Activated CD8-positive, alpha-beta memory T cell treated with anti-CD3 and anti-CD28 coated beads, Interleukin-2, amount 50 U/mL, for 1 hour (primary cell): ENCODE results near the gene DNAJC27.

Experiments
- DNase-seq: peaks from one replicate; pipeline ENCODE4 v3.0.0-alpha.2; 2020; ENCODE audit errors: extremely low read depth

The DNAJC27 gene

GRCh38 chr2:24907116-24907515 is 64.6 kb downstream of the DNAJC27 start:
- DNase-seq = no peak

- DNase-seq = no peak
Observed at GRCh38 chr2:24906466-24906865, 65.3 kb downstream of the DNAJC27 start.

GRCh38 chr2:24903161-24904103 is 68.3 kb downstream of the DNAJC27 start:
- DNase-seq = no peak

GRCh38 chr2:24899361-24899910 is 72.3 kb downstream of the DNAJC27 start:
- DNase-seq = no peak

DNA sequence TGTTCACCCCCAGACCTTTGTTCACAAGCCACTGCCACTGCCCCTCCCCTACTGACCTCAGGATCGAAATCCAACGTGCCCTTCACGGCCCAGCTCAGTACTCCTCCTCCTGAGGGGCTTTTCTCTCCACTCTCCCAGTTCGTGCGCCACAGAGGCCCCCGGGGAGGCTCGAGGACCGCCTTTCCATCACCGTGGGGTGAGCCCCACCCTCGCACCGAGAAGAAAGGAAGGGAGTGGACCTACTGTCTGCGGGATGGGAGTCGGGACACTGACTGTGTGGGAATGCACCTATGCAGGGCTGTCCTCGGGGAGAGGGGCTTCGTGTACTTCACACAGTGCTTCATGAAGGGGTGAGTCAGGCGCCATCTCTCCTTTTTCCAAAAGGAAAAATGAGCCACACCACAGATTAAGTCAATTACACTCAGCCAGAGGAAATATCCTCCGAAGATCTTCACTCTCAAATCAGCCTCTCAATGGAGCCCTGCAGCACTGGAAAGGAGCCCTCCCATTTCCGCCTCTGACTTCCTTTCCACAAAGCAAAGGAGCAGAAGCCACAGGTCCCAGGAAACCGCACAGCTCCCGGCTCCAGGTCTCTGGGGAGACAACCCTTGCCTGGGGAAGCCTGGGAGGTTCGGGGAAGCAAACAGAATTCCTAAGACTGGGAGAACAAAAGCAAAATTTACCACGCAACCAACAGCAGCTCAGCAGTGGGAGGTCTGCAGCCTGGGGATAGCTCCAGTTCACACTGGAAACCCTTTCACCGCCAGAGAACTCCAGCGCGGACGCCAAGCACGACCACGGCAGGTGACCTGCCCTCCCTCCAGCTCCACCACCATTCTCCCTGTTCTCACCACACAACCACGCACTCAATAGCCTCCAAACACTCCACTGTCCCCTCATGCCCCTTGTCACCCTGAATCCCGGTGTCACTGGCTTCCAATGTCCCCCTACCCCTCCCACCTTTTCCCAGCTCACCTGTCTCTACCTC is 73.3 kb downstream of the DNAJC27 start:
- no peak for DNase-seq

DNA sequence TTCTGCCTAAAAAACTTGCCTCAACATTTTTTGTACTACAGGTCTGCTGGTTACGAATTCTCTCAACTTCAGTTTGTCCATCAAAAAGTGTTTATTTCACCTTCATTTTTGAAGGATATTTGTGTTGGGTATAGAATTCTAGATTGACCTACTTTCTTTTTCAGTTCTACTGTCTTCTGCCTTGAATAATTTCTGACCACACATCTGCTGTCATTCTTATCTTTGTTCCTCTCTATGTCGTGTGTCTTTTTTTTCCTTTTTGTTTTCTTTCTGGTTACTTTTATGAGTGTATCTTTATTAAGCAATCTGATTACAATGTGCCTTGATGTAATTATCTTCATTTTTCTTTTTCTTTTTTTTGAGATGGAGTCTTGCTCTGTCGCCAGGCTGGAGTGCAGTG is 77.0 kb downstream of the DNAJC27 start:
- no peak for DNase-seq

DNA sequence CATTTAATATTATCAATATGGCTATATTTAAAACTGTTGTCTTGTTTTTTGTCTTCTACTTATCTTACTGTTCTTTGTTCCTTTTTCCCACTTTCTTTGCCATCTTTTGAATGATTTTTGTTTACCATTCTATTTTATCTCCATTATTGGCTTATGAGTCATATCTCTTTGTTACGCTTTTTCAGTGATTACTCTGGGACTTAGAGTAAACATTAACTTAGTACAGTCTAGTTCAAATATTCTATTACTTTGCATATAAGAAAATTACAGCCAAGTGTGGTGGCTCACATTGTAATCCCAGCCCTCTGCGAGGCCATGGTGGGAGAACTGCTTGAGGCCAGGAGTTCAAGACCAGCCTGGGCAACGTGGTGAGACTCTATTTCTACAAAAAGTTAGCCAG is 77.8 kb downstream of the DNAJC27 start:
- no peak for DNase-seq
